Stimulated activated CD4-positive, alpha-beta T cell treated with anti-CD3 and anti-CD28 coated beads, TNF-alpha, amount 100 ng/mL, for 4 hours (primary cell): ENCODE measurements around the gene ENO3.

ENCODE experiments used
- DNase-seq, 3 experiments: peaks; one replicate each; pipeline ENCODE4 v3.0.0-alpha.2; 2020; ENCODE audit warnings: low read depth in 3 of 3

ENO3 gene

DNA sequence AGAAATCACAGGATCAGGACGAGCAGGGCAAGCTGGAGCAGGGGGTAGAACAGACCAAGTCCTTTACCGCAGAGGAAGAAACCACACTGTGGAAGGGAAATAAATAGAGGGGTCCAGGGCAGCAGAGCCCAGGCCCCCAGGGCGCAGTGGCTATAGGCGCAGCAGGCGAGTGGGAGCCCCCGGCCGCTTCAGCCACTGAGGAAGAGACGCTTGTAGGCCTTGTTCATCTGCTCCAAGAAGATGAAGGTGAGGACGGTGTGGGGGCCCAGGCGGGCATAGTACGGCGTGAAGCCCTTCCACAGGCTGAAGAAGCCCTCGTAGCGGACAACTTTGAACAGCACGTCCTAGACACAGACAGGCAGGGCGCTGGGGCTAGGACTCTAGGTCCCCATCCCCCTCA is 13.4 kb upstream of the ENO3 start:
- DNase-seq: no peak

DNA sequence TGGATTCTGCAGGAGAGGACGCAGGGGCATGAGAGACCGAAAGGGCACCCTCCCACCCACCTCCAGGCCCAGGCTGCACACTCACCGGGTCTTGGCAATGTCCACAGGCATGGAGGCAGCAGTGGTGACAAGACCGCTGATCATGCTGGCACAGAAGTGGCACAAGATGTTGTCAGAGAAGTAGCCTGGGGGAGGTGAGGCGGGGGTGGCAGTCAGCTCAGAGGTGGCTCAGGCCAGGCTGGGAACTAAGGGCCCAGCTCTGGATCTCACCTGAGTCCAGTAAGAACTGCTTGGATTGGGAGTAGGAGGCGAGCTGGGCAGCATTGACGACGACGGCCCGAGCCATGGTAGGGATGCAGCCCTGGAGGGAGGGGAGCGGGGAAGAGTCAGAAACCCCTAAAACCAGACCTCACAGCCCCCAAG is 12.8 kb upstream of the ENO3 start:
- DNase-seq: no peak

DNA sequence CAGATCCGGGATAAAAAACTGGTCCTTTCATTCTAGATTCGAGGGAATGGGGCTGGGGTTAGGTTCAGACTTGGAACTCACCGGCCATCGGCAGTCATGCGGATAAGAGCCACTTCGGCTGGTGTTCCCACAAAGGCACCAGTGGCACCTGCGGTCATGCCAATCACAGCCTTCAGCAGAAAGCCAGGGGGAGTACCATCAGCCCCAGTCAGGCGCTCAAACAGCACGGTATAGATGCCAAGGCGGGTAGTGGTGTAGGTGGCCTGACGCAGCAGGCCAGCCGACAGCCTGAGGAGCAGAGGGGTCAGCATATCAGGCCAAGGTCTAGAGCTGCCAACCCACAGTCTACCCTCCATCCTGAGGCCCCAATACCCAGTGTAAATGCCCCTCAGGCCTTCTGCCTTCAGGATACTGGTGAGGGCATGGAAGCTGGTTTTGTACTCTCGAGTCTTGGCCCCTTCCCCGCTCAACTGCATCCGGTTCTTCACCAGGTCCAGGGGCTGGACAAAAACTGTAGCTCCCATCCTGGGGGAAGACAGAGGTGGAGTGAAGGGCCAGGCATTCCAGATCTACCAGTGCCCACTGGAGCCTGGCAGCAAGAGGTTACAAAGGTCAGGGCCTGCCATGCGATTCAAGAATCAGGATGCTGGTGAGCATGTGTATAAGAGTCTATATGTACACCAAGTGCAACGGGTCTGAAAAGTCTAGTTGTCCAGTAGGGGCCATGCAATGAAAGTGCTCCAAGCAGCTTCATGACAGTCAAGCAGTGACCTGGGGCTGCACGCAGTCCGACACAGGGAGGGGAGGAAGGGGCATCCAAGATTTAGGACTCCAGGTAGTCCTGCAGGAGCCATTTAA is 12.0 kb upstream of the ENO3 start:
- no peak for DNase-seq

DNA sequence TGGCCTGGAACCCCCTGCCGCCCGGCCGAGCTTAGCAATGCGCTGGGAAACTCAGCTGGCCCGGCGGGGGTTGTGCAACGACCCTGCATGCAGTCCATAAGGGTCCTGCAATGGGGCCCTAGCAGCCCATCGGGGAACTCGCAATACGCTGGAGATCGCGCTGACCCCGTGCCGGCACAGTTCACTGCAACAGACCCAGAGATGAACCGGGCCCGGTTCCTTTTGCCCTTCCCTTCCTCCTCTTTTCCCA is 11.4 kb upstream of the ENO3 start:
- no peak for DNase-seq

DNA sequence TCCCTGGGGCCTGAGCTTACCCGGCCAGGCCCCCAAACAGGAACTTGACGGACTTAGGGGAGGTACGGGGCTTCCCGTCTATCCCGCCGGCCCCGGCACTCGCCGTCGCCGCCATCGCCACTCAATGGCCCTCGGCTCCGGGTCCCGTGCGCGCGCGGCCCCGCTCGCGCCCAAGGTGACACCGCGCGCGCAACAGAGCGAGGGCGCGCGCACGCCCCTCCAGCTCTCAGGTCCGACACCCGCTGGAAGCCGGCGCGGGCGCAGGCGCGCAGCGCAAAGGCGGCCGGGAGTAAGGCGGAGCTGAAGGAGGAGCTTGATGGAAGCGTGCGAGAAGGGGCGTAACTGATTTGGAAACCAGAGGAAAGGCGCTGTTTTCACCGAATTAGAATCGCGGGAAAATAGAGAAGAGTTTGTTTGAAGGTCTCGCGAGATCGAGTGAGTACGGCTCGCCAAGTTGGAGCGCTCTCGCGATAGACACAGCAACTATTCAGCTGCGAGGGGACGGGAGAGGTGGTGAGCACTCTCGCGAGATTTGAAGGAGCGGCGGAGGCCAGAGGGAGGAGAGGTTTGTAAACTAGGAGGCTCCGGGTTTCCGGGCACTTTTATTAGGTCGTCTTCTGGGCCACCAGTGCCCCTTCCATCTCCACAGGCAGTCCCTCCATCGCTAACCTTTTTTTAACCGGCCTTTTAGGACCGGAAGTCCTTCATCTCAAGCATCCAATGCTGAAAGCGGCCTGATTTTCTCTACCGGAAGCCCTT is 10.9 kb upstream of the ENO3 start, which contains the start of the genes RNF167 and SLC25A11:
Gene RNF167 (plus strand): TSS at position 473 of the 759 bp plus-strand sequence. CDS start 642 bp downstream, outside the sequence.
Gene SLC25A11 (minus strand): TSS at position 251 of the 759 bp plus-strand sequence. CDS start 136 bp downstream, at position 115.
- peak; percentile 76 to 93 (median 91) for DNase-seq

DNA sequence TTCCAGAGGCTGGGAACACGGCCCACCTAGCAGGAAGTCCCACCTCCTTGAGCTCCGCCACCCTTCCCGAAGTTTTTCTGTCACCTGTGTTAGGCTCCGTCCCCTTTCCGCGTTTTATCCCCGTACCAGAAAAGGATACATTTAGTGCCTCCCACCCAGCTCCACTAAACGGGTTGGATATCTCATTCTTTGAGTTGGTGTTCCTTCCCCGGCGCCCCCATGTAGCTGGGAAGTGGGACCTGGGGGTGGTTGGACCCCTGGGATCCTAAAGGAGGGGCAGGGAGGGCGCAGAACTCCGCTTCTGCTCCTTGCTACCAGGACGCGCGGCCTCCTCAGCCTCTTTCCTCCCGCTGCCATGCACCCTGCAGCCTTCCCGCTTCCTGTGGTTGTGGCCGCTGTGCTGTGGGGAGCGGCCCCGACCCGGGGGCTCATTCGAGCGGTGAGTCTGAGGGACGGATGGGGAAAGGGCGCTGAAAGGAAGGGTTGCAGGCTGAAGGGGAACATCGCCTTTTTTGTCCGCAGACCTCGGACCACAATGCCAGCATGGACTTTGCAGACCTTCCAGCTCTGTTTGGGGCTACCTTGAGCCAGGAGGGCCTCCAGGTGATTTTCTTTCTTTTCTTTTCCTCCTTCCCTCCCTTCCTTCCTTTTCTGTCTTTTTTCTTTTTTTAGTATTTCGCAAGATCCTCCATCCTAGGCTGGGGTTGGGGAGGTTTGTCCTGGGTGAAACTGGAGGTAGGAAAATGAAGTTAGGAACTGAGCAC is 10.2 kb upstream of the ENO3 start:
- no peak for DNase-seq

DNA sequence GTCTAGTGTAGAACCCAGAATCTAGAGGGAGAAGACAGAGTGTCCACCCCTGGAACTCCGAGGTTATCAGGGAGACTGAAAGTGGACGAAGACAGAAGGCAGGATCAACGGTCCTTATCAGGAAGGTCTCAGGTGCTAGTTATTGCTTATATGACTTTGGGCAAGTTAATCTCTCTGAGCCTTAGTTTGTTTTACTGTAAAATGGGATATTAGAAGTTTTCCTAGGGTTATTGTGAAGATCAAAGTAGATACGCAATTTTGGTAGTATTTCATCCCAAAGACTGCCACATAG is 9.7 kb upstream of the ENO3 start:
- no peak for DNase-seq

DNA sequence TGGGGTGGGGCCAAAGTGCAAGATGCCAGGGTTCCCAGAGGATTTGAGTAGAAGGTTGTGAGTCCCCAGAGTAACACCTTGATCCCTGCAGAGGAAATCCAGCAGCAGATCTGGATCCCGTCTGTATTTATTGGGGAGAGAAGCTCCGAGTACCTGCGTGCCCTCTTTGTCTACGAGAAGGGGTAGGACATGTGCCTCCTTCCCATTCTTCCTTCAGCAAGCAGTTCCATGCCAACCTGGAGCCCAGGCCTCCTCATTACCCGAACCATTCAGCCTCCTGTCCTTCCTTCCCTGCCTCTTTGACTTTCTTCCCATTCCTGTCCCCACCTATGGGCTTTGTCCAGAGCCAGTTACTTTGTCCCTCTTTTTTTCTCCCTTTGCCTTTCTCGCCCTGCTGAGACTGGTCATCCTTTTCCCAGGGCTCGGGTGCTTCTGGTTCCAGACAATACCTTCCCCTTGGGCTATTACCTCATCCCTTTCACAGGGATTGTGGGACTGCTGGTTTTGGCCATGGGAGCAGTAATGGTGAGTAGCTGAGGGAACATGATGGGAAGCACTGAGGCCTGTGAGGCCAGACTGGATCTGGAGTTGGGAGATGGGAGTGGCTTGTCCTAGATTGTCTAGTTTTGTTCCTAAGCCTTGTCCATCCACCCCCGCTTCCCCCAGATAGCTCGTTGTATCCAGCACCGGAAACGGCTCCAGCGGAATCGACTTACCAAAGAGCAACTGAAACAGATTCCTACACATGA is 8.0 kb upstream of the ENO3 start:
- DNase-seq: no peak

DNA sequence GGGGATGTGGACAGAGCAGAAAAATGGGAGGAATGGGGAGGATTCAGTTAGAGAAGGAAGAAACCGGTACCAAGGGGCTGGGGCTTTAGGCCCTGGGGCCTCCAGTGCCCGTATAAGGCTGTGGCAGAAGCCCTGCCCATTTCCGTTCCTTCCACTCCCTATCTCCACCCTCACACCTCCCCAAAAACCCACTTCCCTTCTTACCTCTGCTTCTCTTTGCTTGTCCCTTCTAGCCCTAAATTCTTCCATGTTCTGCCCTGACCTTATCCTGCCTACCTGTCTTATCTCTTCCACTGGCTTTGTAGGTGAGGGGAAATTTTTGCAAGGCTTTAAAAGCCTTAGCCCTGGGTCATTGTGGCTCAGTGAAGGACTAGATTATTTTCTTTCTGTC is 6.8 kb upstream of the ENO3 start:
- no peak for DNase-seq

DNA sequence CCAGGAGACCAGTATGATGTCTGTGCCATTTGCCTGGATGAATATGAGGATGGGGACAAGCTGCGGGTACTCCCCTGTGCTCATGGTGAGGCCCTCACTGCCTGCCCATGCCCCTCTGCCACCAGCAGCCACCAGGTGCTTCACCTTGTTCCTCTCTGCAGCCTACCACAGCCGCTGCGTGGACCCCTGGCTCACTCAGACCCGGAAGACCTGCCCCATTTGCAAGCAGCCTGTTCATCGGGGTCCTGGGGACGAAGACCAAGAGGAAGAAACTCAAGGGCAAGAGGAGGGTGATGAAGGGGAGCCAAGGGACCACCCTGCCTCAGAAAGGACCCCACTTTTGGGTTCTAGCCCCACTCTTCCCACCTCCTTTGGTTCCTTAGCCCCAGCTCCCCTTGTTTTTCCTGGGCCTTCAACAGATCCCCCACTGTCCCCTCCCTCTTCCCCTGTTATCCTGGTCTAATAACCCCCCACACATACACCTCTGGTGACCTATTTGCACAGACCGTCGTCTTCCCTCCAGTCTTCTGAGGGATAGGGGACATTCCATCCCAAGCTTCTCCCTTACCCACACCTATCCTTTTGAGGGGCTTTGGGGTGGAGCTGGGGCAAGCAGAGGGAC is 6.3 kb upstream of the ENO3 start:
- no peak for DNase-seq

DNA sequence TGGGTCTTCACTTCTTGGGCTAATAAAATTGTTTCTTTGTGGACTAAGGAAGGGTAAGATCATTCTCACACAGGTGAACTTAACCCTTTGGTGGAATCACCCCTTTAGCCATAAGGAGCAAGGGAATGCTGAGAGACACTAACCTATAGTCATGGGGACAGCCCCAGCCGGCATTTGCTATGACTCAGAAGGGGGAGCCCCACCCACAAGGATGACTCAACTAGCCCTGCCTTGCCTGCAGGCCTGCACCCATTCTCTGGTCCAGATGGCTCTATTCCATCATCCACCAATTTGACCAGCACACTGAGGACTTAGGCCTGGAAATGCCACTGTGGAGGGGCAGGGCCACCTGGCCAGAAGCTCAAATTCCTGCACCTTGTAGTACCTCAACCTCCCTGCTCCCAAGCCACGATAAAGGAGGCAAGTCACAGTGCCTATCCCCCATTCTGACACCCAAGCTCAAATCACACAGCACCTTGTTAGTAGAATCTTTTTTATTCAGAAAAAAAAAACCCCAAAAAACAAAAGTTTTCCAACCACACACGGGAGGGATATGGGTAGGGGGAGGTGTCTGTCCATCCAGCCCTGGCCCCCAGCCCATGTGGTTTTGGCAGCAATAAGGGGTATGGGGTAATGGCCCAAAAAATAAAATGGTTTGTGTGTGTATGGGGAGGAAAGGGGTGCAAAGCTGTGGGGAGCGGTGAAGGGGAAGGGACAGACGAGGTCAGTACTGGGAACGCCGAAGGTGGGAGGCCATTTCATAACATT is 5.6 kb upstream of the ENO3 start:
- peak; percentile 75 to 79 (median 78) for DNase-seq

DNA sequence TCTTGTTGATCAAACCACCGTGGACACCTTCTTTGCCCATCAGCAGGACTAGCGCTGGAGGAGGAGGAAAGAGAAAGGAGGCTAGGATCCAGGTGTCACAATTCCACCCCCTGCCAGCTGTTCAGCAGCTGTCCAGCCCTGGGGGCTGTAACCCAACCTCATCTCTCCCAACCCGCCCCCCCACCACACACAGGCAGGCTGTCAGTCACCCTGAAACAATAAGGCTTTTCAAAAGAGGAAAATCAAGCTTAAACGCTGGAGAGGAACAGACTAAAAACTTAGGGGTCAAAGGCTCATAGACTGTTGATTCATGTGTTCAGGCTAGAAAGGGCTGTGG is 5.0 kb upstream of the ENO3 start:
- DNase-seq: no peak

DNA sequence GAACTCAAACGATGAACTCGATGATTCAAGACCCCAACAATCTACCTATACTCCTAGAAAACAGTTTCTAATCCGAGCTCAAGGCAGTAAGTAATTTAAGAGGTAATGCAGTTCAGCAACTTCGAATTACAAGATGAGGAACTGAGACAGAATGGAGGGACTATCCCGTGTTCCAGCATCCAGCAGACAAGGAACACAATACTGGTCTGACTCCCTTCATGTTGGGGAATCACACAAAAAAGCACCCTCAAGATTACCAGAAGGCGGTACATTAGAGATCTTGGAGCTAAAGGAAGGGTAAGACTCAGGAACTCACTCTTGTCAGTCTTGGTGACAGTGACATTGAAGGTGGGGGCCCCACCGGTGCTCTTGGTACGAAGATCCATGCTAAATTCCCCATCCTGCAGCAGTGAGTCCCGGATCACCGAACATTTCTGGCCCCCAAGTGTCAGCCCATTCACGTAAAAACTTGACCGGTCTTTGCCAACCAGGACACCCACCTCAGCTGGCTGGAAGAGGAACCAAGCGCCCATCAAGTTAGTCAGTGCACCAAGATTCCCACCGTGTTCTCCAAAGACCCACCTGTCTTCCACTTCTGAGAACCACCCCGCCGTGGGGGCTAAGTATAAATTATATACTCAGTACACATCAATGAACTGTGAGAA is 4.5 kb upstream of the ENO3 start:
- no peak for DNase-seq

DNA sequence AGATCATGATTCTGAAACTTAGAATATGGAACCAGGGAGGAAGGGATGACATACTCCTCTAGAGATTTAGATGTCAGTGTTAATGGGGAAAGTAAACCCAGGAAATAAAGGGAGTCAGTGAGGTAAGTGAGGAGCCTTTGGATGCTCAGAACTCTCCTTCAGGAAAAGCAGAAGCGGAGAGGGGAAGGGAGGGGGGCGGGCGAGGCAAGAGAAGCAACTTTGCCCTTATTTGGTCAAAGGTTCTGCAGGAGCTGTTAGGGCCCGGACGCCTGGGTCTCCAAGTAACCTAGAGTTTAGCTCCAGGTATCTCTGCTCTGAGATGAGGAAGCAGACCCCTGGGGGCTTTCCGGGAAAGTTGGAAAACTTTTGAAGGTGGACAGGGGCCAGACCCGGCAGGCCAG is 3.9 kb upstream of the ENO3 start:
- DNase-seq: no peak

DNA sequence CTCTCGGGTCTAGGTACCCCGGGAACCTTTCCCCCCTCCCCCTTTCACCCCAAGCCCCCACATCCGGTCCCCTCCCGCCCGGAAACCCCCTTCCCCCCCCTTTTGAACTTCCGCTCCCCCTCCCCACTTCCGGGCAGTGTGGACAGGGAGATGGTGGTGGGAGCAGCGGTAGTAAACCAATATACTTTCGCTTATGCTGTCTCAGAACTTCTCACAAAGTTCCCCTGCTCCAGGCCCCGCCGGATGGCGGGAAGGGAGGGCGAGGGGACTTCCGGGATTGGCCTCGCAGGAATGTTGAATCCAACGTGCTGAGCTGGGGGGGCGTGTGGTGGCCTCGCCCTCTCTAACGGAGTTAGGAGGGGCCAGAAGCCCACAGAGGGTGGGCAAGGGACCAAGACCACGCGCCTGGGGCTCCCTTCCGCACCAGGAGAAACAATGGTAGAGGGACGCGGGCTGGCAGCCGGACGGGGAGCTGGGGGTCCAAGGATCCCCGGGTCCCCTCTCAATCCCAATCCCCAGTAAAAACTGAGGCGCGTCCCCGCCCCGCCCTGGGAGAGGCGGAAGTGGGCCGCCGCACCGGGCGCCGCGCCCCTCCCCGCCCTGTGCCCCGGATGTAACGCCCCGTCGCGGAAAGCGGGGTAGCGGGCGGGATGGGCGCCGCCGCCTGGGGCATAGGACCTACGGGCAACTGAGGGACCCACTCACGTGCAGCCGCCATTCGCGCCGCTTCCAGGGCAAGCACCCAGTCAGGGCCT is 3.3 kb upstream of the ENO3 start:
- DNase-seq: peak in 2 of 3 experiments; percentile 50 to 62

DNA sequence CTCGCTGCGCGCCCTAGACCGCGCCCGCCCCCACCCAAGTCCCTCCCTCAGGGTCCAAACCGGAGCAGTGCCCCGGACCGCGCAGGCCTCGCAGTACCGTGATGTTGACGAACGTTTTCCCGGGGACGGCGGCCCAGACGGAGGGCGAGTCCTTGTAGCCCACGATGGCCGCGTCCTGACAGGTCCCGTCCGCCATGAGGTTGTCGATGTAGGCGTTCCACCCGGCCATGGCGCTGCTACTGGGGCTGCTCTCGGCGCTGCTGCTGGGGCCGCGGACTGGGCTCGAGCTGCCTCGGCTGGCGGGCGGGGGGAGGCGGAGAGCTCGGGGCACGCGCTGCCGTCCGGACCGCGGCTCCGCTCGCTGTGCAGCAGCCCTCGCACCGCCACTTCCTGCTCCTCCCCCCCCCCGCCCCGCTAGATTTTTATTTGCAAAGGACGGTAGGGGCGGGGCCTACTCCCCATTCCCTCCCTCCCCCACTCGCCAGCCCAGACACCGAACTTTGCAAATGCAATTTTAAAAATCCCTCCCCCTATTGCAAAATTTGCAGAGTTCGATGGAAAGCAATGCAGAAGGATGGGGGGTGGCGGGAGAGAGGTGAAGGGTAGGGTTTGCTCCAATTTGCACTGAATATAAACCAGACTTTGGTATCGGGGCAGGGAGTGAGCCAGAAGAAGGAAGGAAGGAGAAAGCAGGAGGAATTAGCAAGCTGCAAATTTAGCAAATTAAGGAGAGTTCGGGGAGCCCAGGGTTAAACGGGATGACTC is 2.6 kb upstream of the ENO3 start, which contains the start of gene PFN1:
Gene PFN1 (minus strand): TSS at position 365 of the 765 bp plus-strand sequence. CDS start 136 bp downstream, at position 229.
- peak; percentile 82 to 87 (median 86) for DNase-seq

DNA sequence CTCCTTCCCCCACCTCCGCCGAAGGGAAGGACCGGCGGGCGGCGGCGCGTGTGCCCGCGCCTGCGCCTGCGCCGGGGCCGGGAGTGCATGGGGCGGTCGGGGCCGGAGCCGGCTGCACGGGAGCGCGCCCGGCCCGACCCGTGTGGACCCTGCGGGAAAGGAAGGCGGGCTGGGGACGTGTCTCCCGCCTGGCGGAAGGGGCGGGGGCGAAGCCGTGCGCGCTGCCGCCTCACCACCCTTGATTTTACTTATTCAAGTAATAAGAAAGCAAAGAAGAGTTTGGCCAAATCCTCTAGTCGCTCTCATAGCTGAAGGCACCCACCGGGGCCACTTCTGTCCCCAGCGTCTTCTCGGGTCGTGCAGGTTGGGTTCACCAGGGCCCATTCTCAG is 2.0 kb upstream of the ENO3 start:
- peak in 1 of 3 experiments; percentile 54 for DNase-seq

DNA sequence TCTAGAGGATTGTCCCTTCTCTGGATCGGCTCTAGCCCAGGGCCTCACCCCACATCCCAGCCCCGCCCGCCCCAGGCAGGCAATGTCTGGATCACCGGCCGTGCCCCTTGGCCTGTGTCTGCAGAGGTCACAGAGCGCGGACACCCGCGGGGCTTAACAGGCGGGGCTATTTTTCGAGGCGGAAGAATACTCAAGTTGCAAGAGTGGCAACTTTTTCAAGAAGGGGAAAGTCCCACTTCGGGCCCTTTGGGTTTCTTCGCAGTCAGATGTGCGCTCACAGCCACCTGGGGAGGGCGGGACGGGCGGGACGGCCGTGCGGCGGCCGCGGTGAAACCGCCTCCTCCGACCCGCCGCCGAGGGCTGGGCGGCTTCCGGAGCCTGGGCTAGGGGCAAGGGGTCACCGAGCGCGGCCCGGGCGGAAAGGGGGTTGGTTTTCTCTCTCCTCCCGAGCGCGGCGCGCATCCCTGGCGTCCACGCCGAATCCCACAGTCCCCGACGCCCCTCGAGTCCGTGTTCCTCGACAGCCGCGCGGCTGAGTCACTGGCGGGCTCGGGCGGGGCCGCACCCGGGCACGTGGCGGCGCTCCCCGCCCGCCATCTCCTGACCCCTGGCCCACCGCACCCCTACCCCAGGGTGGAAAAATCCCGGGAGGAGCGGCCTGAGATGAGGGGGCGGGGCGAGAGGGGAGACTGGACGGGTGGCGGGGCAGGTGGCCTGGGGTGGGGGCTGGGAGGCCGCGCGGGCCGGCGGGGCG is 1.4 kb upstream of the ENO3 start:
- peak; percentile 60 to 72 (median 65) for DNase-seq
